Mesothelial cell of epicardium (in vitro differentiated cells): ENCODE data around the gene CRYAA. TPM values are rescaled to one million over a fixed set of nuclear protein-coding genes. Genes with fewer than 3 reads are reported as not detected.
A peak's percentile ranks its signal among the peaks of the same experiment; 100 is the strongest.

Source experiments
- DNase-seq, 2 experiments: peaks; one replicate each; pipeline ENCODE4 v3.0.0; 2021; ENCODE audit warnings: low spot score in 2 of 2; ENCODE audit not compliant: unreplicated experiment in 2 of 2
- H3K27ac Mint-ChIP-seq: 2 replicates; pipeline ENCODE4 v1.8.0; 2021; ENCODE audit warnings: mixed read lengths
- H3K27me3 Mint-ChIP-seq: 2 replicates; pipeline ENCODE4 v1.8.0; 2021; ENCODE audit warnings: low read depth, mixed read lengths
- H3K36me3 Mint-ChIP-seq: 2 replicates; pipeline ENCODE4 v1.8.0; 2021; ENCODE audit warnings: mixed read lengths
- H3K4me1 Mint-ChIP-seq: 2 replicates; pipeline ENCODE4 v1.8.0; 2021; ENCODE audit warnings: mixed read lengths
- H3K4me3 Mint-ChIP-seq: 2 replicates; pipeline ENCODE4 v1.8.0; 2021; ENCODE audit warnings: mild to moderate bottlenecking, moderate library complexity, mixed read lengths
- H3K9me3 Mint-ChIP-seq: 2 replicates; pipeline ENCODE4 v1.8.0; 2021; ENCODE audit warnings: mixed read lengths
- total RNA-seq: library from RNA; stranded (reverse); gene quantifications from 3 replicates; pipeline ENCODE4 v1.2.1, GENCODE V29; 2021
- TF ChIP-seq, protein P1 (sequence below): fragments of 200-600 bp; sonication (generic); IDR thresholded peaks from one replicate; pipeline ENCODE4 v1.5.0; 2021; ENCODE audit warnings: antibody characterized with exemption; ENCODE audit not compliant: unreplicated experiment

The CRYAA gene
- total RNA-seq, 1 donor from 2014 or later: not detected

DNA sequence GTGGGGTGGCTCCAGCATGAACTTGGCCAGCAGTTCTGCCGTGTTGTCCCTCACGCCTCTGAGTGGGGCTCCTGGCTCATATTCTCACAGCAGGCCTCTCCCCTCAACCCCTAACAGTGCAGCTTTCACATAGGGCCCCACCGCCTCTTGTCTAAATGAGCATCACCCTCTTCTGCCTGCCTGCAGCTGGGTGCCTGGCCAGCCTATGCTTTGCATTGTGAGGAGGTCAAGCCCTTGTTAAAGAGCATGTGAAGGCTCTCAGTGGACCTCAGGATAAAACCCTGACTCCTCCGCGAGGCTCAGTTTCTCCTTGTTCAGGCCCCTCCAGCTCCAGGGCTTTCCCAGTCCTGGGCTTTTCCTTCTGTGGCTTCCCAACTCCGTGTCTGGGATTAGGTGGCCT is 34.8 kb downstream of the CRYAA start:
- H3K27ac Mint-ChIP-seq: no peak overlapping the region
- H3K9me3 Mint-ChIP-seq: peaks cover 33% of the 10 kb centered on the region
- TF ChIP-seq, protein P1, sequence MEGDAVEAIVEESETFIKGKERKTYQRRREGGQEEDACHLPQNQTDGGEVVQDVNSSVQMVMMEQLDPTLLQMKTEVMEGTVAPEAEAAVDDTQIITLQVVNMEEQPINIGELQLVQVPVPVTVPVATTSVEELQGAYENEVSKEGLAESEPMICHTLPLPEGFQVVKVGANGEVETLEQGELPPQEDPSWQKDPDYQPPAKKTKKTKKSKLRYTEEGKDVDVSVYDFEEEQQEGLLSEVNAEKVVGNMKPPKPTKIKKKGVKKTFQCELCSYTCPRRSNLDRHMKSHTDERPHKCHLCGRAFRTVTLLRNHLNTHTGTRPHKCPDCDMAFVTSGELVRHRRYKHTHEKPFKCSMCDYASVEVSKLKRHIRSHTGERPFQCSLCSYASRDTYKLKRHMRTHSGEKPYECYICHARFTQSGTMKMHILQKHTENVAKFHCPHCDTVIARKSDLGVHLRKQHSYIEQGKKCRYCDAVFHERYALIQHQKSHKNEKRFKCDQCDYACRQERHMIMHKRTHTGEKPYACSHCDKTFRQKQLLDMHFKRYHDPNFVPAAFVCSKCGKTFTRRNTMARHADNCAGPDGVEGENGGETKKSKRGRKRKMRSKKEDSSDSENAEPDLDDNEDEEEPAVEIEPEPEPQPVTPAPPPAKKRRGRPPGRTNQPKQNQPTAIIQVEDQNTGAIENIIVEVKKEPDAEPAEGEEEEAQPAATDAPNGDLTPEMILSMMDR: no peak
- H3K4me1 Mint-ChIP-seq: no peaks in the 10 kb centered on the region
- H3K27me3 Mint-ChIP-seq: peaks cover 7% of the 10 kb centered on the region
- H3K4me3 Mint-ChIP-seq: no peak overlapping the region
- peaks cover 8% of the 10 kb centered on the region for H3K36me3 Mint-ChIP-seq
- DNase-seq: no peak

DNA sequence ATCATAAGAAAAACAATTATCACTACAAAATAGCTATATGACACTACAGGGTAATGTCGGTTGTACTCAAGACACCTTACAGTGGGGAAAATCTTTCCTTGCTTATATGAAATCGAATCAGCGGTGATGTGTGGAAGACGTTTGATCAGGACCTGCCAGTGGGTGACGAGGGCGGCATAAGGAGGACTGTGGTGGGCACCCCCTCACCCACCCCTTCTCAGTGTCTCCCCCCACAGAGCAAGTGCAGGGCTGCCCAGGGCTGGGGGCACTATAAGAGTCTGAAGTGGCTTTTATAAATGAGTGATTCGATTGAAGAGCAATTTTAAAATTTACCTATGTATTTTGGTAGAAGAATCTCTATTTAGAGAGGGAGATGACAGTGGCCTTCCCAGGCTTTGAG is 35.8 kb downstream of the CRYAA start:
- Mint-ChIP-seq H3K36me3 (peaks cover 7% of the 10 kb centered on the region), H3K27ac (no peak overlapping the region), H3K4me1 (no peaks in the 10 kb centered on the region), H3K4me3 (no peak overlapping the region), H3K27me3 (peaks cover 7% of the 10 kb centered on the region), H3K9me3 (peaks cover 25% of the 10 kb centered on the region)
- no peak for DNase-seq
- TF ChIP-seq, protein P1: no peak

DNA sequence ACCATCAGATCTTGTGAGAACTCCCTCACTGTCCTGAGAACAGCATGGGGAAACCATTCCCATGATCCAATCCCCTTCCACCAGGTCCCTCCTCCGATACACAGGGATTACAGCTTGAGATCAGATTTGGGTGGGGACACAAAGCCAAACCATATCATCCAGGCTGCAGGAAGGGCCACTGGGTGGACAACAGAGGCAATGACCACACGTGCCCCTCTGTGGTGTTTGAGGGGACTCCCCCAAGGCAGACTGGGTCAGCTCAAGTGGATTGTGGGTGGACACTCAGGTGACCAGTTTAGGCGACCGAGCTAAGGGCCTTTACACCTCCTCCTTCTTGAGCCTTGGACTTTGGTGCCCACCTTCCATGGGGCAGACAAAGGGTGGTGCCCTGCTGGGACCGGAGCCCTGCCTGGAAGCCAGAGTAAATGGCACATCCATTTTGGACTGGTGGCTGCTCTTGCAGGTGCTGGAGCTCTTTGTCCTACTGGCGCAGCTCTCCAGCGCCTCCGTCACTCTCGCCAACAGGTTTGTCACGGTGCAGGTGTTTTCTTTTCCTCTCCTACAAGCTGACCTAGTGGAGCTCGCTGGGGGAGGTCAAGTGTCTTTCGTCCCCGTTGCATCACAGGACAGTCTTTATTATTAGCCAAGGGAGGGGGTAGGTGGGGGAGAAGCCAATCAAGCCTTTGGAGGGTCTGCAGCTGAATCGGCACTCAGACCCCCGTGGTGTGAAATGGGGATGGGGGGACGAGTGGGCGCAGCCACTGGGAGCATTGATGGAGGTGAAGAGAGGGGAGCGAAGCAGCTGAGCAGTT is 37.6 kb downstream of the CRYAA start:
- peaks cover 7% of the 10 kb centered on the region for H3K27me3 Mint-ChIP-seq
- TF ChIP-seq, protein P1: no peak
- H3K4me3 Mint-ChIP-seq: no peak overlapping the region
- DNase-seq: peak in 1 of 2 experiments; percentile 22
- H3K4me1 Mint-ChIP-seq: no peaks in the 10 kb centered on the region
- H3K36me3 Mint-ChIP-seq: peaks cover 3% of the 10 kb centered on the region
- peaks cover 11% of the 10 kb centered on the region for H3K9me3 Mint-ChIP-seq
- H3K27ac Mint-ChIP-seq: no peak overlapping the region

DNA sequence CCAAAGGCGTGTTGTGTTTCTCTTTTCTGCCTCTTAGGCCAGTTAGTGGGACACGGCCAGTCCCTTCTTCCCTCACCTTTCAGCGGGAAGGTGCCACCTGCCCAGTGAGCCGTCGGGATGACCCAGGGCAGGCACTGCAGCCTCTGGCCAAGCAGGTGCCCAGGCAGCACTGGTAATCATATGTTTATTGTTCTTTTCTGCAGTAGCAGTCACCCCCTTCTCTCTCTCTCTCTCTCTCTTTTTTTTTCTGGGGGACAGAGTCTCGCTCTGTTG is 38.2 kb downstream of the CRYAA start:
- H3K27ac Mint-ChIP-seq: no peak overlapping the region
- peaks cover under 1% of the 10 kb centered on the region for H3K36me3 Mint-ChIP-seq
- DNase-seq: peak in 1 of 2 experiments; percentile 22
- H3K9me3 Mint-ChIP-seq: peaks cover 5% of the 10 kb centered on the region
- H3K27me3 Mint-ChIP-seq: peaks cover 7% of the 10 kb centered on the region
- no peaks in the 10 kb centered on the region for H3K4me1 Mint-ChIP-seq
- no peak overlapping the region for H3K4me3 Mint-ChIP-seq
- TF ChIP-seq, protein P1: no peak

DNA sequence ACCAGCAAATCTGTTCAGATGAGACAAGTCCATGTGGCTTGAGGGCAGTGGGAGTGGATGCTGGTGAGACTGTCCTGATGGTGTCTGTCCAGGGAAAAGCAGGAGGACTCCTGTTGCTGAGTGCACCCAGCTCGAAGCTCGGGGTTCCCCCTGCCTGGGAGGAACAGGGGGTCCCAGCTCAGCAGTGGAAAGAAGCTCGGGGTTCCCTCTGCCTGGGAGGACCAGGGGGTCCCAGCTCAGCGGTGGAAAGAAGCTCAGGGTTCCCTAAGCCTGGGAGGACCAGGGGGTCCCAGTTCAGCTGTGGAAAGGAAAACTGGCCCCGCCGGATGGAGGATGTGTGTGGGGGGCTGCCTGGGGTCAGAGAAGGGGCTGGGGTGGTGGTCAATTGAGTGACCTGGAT is 39.1 kb downstream of the CRYAA start:
- TF ChIP-seq, protein P1: no peak
- H3K9me3 Mint-ChIP-seq: peaks cover 3% of the 10 kb centered on the region
- H3K27me3 Mint-ChIP-seq: peaks cover 7% of the 10 kb centered on the region
- no peak overlapping the region for H3K27ac Mint-ChIP-seq
- DNase-seq: no peak
- H3K4me1 Mint-ChIP-seq: no peaks in the 10 kb centered on the region
- no peak overlapping the region for H3K4me3 Mint-ChIP-seq
- no peaks in the 10 kb centered on the region for H3K36me3 Mint-ChIP-seq
